Gastrocnemius medialis (tissue), 4 donors: ENCODE data around the gene FOXP2. TPM values are rescaled to one million over a fixed set of nuclear protein-coding genes. Genes with fewer than 3 reads are reported as not detected.
"Not testable (repeated sequence)": the region's sequence is repeated elsewhere in the genome, so short reads cannot be mapped to it uniquely, and the experiment has no call there.

ENCODE experiments used
- ATAC-seq, 2 donors: fragments of 150-250 bp; one replicate each; pipeline ENCODE4 v1.9.1; 2016
- DNase-seq, 2 donors: peaks; one replicate each; pipeline ENCODE4 v3.0.0-alpha.2; 2019
- H3K27ac ChIP-seq, 4 donors: fragments of 200-600 bp; sonication (generic); 1 replicate in 1 of 4; 2 replicates in 3 of 4; pipeline ENCODE4 v1.5.1; 2016 to 2018; ENCODE audit warnings: mild to moderate bottlenecking in 2 of 4, moderate library complexity in 1 of 4
- H3K27me3 ChIP-seq, 3 donors: fragments of 200-600 bp; sonication (generic) in 2 of 3; 1 replicate in 1 of 3; 2 replicates in 2 of 3; pipeline versions ENCODE4 v1.5.1 to v1.6.0; 2016 to 2019; ENCODE audit warnings: mild to moderate bottlenecking in 1 of 3, moderate library complexity in 1 of 3
- H3K36me3 ChIP-seq, 2 donors: fragments of 200-600 bp; sonication (generic) in 1 of 2; one replicate each; pipeline ENCODE4 v1.5.1; 2017 to 2018
- H3K4me1 ChIP-seq, 2 donors: fragments of 200-600 bp; sonication (generic) in 1 of 2; one replicate each; pipeline ENCODE4 v1.5.1; 2016 to 2017; ENCODE audit warnings: mild to moderate bottlenecking in 2 of 2
- H3K4me3 ChIP-seq, 4 donors: fragments of 200-600 bp; sonication (generic) in 3 of 4; 1 replicate in 1 of 4; 2 replicates in 3 of 4; pipeline ENCODE4 v1.5.1; 2016 to 2019; ENCODE audit warnings: mild to moderate bottlenecking in 2 of 4
- H3K9me3 ChIP-seq, 3 donors: fragments of 200-600 bp; sonication (generic) in 2 of 3; 1 replicate in 1 of 3; 2 replicates in 2 of 3; pipeline ENCODE4 v1.5.1; 2016 to 2019
- POLR2A ChIP-seq, 2 donors: fragments of 450-650 bp; IDR thresholded peaks; one replicate each; pipeline ENCODE4 v1.6.1; 2017; ENCODE audit warnings: antibody characterized with exemption in 2 of 2, mild to moderate bottlenecking in 2 of 2, moderate library complexity in 2 of 2
- in situ Hi-C, 4 donors: fragments of 200-750 bp; cut with MboI; loops; one replicate each; pipeline versions ENCODE4 v1.15.0 to v1.8.0; 2017; ENCODE audit warnings: low sequenced_read_pairs in 4 of 4
- intact Hi-C: fragments of 100-400 bp; cut with DNase I; formaldehyde crosslinking; loops from one replicate; pipeline ENCODE4 v1.15.1; 2023; ENCODE audit warnings: low total_unique reads
- total RNA-seq, 4 donors: library from RNA; depleted of rRNA; stranded (reverse); fragments of >200 nt; gene quantifications; one replicate each; pipeline versions ENCODE4 v1.1.0 to v1.2.3, GENCODE V29; 2016
- TF ChIP-seq, protein P1 (sequence below), 5 experiments: fragments of 450-650 bp in 3 of 5; fragments of 200-600 bp in 2 of 5; sonication (generic) in 2 of 5; IDR thresholded peaks in 4 of 5; conservative IDR thresholded peaks in 1 of 5; 1 replicate in 4 of 5; 2 replicates in 1 of 5; pipeline ENCODE4 v1.5.1; 2016 to 2019; ENCODE audit warnings: antibody characterized with exemption in 5 of 5, mild to moderate bottlenecking in 3 of 5, moderate library complexity in 3 of 5

Gene FOXP2
- total RNA-seq, 4 donors from 2014 or later: 4.9 to 16.9 (median 7.5) TPM

DNA sequence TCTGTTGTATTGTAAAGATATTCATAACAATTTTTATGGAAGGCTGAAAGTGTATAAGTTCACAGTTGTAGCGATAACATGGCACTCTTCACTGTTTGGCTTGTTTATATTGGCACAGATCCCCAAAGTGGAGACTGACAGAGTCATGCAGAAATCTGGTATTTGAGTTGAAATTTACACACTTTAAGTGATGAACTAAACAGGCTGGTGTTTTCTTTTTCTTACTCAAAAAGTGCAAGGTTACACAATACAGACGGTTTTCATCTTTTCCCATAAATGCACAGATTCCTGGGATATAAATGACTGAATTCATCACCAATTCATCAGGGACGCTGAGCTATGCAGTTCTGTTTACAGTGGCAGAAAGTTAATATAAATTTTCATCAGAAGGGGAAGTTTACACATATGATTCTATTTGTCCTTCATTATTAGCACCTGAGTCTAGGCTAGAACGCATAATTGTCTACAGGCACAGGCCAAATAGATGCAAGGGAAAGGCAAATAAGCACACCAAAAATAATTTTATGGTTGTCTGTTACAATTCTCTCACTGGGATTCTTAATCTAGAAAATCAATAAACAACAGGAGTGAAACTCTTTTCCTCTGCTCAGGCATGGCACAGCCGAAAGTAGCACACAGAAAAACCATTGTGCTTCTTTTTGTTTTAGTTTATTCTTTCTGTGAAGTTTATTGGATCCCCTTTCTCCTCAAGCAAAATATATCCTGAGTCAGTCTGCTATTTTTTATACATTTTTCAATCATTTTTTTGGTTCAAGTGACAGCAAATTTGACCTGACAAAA is 88.0 kb downstream of the FOXP2 start:
- DNase-seq (no peak), ATAC-seq (no peak)
- no peaks in the 10 kb centered on the region for H3K36me3 ChIP-seq
- no peak overlapping the region for H3K27ac ChIP-seq
- peaks cover 8 to 11% of the 10 kb centered on the region in 2 donors for H3K4me1 ChIP-seq
- in situ Hi-C loops (no loop called here), intact Hi-C loops (no loop called here)
- no peak overlapping the region for H3K4me3 ChIP-seq
- H3K9me3 ChIP-seq: no peaks in the 10 kb centered on the region
- TF ChIP-seq, protein P1, sequence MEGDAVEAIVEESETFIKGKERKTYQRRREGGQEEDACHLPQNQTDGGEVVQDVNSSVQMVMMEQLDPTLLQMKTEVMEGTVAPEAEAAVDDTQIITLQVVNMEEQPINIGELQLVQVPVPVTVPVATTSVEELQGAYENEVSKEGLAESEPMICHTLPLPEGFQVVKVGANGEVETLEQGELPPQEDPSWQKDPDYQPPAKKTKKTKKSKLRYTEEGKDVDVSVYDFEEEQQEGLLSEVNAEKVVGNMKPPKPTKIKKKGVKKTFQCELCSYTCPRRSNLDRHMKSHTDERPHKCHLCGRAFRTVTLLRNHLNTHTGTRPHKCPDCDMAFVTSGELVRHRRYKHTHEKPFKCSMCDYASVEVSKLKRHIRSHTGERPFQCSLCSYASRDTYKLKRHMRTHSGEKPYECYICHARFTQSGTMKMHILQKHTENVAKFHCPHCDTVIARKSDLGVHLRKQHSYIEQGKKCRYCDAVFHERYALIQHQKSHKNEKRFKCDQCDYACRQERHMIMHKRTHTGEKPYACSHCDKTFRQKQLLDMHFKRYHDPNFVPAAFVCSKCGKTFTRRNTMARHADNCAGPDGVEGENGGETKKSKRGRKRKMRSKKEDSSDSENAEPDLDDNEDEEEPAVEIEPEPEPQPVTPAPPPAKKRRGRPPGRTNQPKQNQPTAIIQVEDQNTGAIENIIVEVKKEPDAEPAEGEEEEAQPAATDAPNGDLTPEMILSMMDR (IDR thresholded peaks at IDR 0.05 in 4 of 5, conservative IDR thresholded peaks at IDR 0.05 in 1 of 5): no peak
- no peak for TF ChIP-seq POLR2A (IDR thresholded peaks at IDR 0.05)
- H3K27me3 ChIP-seq: no peaks in the 10 kb centered on the region

DNA sequence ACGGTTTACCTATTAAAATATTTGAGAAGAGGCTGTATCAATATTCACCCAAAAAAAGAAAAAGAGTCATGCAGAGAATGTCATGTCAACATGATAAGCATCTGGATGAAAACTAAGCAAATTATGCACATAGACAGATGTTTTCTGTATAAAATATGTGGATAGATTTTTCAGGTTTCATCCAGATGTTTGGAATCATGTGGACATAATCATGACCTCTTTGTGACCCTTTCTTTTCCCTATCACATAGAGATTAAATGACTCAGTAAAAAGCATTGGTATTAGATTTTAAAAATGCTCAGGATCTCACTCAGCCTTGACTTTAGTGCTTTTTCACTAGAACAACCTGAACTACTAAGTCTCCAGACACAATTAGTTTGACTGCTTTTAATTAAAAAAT is 90.0 kb downstream of the FOXP2 start:
- no peak for DNase-seq
- no peaks in the 10 kb centered on the region for H3K36me3 ChIP-seq
- ATAC-seq: no peak
- peaks cover 18 to 21% of the 10 kb centered on the region in 2 donors for H3K4me1 ChIP-seq
- intact Hi-C loops: no loop called here
- H3K4me3 ChIP-seq: no peak overlapping the region
- no peak for TF ChIP-seq POLR2A (IDR thresholded peaks at IDR 0.05)
- TF ChIP-seq, protein P1 (IDR thresholded peaks at IDR 0.05 in 4 of 5, conservative IDR thresholded peaks at IDR 0.05 in 1 of 5): no peak
- H3K9me3 ChIP-seq: no peaks in the 10 kb centered on the region
- H3K27me3 ChIP-seq: no peaks in the 10 kb centered on the region
- in situ Hi-C loops: no loop called here
- H3K27ac ChIP-seq: no peak overlapping the region

DNA sequence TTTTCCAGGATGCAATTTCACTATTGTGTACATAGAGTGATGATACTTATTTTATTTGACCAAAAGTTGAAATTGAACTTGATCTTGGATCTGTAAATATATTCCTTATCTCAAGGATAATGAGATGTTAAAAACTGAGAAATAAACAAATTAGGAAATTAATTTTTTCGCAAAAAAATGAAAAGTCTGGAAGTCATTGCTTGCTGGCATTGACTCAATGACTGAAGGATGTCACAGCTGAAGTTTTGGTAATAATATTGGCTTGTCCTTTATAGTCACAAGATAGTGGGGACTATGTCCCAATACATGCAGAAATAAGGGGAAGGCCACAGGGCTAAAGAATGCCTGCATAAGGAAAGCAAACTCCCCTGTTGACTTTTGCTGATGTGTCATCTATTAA is 92.8 kb downstream of the FOXP2 start:
- in situ Hi-C loops (no loop called here), intact Hi-C loops (no loop called here)
- Histone ChIP-seq H3K4me3 (no peak overlapping the region), H3K4me1 (peaks cover 18 to 21% of the 10 kb centered on the region in 2 donors), H3K9me3 (no peaks in the 10 kb centered on the region), H3K36me3 (no peaks in the 10 kb centered on the region), H3K27ac (peak overlapping the region; percentile 58 to 83 (median 76)), H3K27me3 (no peaks in the 10 kb centered on the region)
- ATAC-seq: peak in 1 of 2 donors; percentile 31
- DNase-seq: no peak
- TF ChIP-seq, protein P1 (IDR thresholded peaks at IDR 0.05 in 4 of 5, conservative IDR thresholded peaks at IDR 0.05 in 1 of 5): no peak
- no peak for TF ChIP-seq POLR2A (IDR thresholded peaks at IDR 0.05)

DNA sequence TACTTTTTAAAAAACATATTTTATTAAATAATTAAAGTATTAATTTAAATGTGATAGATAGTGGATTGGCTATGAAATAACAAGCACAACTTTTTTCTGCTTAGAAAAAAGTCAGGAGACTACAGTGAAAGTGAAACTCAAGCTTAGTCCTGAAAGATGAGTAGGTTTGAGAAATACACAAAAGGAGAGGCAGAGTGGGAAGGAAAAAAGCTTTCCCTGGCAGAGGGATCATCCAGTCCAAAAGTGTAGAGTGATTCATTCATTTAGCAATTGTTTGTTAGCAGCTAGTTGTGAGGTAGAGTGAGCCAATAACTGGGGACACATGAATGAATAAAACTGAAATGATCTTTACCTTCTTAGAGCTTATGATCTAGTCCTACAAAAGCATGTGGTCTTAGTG is 93.5 kb downstream of the FOXP2 start:
- Histone ChIP-seq H3K9me3 (no peaks in the 10 kb centered on the region), H3K4me1 (peaks cover 18 to 21% of the 10 kb centered on the region in 2 donors), H3K27me3 (no peaks in the 10 kb centered on the region), H3K36me3 (no peaks in the 10 kb centered on the region), H3K27ac (peak overlapping the region; percentile 58 to 83 (median 76)), H3K4me3 (no peak overlapping the region)
- intact Hi-C loops: no loop called here
- ATAC-seq: peak; percentile 100
- TF ChIP-seq, protein P1 (IDR thresholded peaks at IDR 0.05 in 4 of 5, conservative IDR thresholded peaks at IDR 0.05 in 1 of 5): no peak
- peak; percentile 30 to 32 for DNase-seq
- in situ Hi-C loops: no loop called here

DNA sequence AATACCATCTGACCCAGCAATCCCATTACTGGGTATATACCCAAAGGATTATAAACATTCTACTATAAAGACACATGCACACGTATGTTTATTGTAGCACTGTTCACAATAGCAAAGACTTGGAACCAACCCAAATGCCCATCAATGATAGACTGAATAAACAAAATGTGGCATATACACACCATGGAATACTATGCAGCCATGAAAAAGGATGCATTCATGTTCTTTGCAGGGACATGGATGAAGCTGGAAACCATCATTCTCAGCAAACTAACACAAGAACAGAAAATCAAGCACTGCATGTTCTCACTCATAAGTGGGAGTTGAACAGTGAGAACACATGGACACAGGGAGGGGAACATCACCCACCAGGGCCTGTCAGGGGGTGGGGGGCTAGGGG is 96.2 kb downstream of the FOXP2 start:
- H3K27ac ChIP-seq, H3K9me3 ChIP-seq, in situ Hi-C loops, H3K27me3 ChIP-seq, intact Hi-C loops, DNase-seq, H3K4me3 ChIP-seq, H3K36me3 ChIP-seq, ATAC-seq: not testable (repeated sequence)
- peaks cover 18 to 21% of the 10 kb centered on the region in 2 donors for H3K4me1 ChIP-seq
